GM15510 (cell line): ENCODE data around the gene GDPD4.

Source experiments
- POLR2A ChIP-seq: IDR thresholded peaks from 3 replicates; pipeline ENCODE4 v1.6.1; 2011; ENCODE audit warnings: borderline replicate concordance; ENCODE audit not compliant: insufficient read length; ENCODE audit errors: extremely low read depth

GDPD4 gene

DNA sequence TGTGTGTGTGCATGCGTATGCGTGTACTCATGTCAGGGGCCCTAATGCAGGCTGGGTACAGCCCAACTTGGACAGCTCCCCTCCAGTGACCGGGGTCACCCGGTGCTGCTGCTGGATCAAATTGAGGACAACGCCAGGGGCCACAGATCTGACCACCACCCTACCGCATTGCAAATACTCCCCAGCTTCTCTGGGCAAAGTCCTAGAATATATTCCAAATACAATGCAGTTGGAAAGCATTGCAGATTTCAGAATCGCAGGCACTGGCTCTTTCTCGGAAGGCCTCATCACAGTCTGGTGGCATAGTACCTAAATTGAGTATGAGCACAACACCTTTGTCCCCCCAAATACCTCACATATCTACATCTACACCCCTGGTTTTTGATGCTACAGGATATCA, 130.2 kb downstream of the GDPD4 start:
- TF ChIP-seq POLR2A = no peak

DNA sequence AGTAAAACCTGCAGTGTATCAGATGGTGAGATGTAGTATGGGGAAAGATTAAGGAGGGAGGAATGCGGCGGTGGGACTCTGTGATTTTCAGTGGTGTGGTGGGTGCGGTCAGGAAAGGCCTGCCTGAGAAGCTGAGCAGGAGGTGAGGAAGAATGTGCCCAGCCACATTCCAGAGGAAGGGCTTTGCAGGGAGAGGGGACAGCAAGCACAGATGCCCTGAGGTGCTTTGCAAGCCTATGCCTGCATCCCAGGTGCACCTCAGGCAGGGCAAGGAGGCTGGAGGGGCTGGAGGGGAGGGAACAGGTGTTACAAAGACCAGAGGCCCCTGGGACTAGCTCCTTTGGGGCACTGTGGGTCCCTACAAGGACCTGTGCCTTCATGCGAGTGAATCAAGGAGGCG, 131.4 kb downstream of the GDPD4 start:
- no peak for TF ChIP-seq POLR2A

DNA sequence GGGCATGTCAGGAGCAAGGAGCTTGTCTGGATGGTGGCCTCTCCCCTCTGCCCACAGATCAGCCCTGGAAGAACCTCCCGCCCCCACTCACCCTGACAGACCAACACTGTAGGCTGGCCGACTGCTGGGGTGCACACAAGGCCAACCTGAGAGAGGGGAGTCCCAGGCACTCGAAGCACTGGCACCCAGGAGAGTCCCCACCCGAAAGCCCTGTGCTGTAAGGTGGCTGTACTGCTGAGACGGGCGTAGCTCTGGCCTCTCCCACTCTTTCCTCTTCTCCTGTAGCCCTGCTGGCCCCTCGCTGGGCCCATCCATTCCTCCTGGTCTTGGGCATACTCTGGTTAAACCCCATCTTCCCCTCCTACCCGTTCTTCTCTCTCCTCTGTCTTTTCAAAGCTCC, 133.7 kb downstream of the GDPD4 start:
- TF ChIP-seq POLR2A = no peak

DNA sequence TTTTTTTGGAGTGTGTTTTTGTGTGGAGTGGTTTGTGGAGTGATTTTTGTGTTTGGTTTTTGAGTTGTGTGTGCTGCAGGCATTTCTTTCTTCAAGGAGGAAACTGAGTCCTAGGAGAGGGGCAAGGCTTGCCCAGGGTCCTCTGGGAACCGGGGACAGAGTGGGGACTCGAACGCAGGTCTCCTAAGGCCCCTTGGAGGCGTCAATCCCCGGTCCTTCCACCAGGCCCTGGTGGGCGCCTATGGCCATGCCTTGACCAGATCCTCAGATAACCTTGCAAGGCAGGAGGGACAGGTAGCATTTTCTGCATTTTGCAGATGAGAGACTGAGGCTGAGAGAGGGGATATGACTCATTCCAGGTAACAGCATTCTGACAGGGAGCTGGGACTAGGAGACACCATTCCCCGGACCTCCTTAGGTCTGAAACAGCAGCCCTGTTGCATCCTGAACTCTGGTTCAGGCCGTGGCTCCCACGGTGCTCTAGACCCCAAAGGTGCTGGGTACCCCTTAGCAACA, 134.3 kb downstream of the GDPD4 start:
- TF ChIP-seq POLR2A = no peak
